Lower leg skin (tissue), 3 donors: ENCODE data around the gene WWOX.

Experiments
- CTCF ChIP-seq, 3 donors: fragments of 450-650 bp; IDR thresholded peaks; one replicate each; pipeline ENCODE4 v1.5.1; 2016; ENCODE audit warnings: antibody characterized with exemption in 3 of 3, mild to moderate bottlenecking in 3 of 3, moderate library complexity in 2 of 3
- POLR2A ChIP-seq, 2 donors: fragments of 450-650 bp; IDR thresholded peaks; one replicate each; pipeline ENCODE4 v1.6.1; 2016 to 2017; ENCODE audit warnings: antibody characterized with exemption in 2 of 2, mild to moderate bottlenecking in 1 of 2, moderate library complexity in 1 of 2

DNA sequence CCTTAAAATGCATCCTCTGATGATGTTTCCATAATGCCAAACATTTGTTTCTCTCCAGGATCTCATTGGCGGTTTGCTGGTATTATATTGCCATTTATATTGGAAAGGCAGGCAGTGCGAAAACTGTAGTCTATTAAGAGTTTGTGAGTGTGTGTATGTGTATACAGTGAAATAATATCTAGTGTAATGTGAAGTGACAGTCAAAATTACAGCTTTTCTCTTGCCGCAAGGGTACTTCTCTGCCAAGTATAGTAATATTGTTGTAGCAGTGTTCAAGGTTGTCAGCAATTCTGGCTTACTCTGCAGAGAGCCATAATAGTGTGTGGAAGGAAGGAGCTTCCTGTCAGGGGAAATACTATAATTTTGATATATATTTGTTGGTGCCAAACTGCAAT is 178.6 kb downstream of the WWOX start:
- TF ChIP-seq POLR2A (IDR thresholded peaks at IDR 0.05) (no peak), CTCF (IDR thresholded peaks at IDR 0.05) (no peak)
